Activated effector memory CD4-positive, alpha-beta T cell treated with anti-CD3 and anti-CD28 coated beads, Interleukin-2, amount 50 U/mL, for 16 hours (primary cell): ENCODE measurements around the gene BTNL2.
A peak's percentile ranks its signal among the peaks of the same experiment; 100 is the strongest.
"Not testable (repeated sequence)": the region's sequence is repeated elsewhere in the genome, so short reads cannot be mapped to it uniquely, and the experiment has no call there.

ENCODE experiments used
- DNase-seq: peaks from one replicate; pipeline ENCODE4 v3.0.0-alpha.2; 2020

The BTNL2 gene

GRCh38 chr6:32406857-32407256 lies at the start of gene BTNL2:
BTNL2 (minus strand) TSS chr6:32407181; CDS start chr6:32407123, 58 bp downstream.
- no peak for DNase-seq

GRCh38 chr6:32449088-32449736 lies 42.2 kb upstream of the BTNL2 start:
- DNase-seq = no peak

- DNase-seq = no peak
Measured at GRCh38 chr6:32447932-32448331, 41.0 kb upstream of the BTNL2 start.

GRCh38 chr6:32445321-32445854 lies 38.4 kb upstream of the BTNL2 start:
- DNase-seq = no peak

GRCh38 chr6:32444433-32444832 lies 37.5 kb upstream of the BTNL2 start:
- DNase-seq = no peak

GRCh38 chr6:32442977-32443552 lies 36.1 kb upstream of the BTNL2 start:
- no peak for DNase-seq

- no peak for DNase-seq
Measured at GRCh38 chr6:32442243-32442667, 35.3 kb upstream of the BTNL2 start.

GRCh38 chr6:32439602-32440214 lies 32.7 kb upstream of the BTNL2 start, which contains the start of gene HLA-DRA:
HLA-DRA (plus strand) TSS chr6:32439887; CDS start chr6:32439951, 64 bp downstream.
- no peak for DNase-seq

GRCh38 chr6:32439139-32439538 lies 32.2 kb upstream of the BTNL2 start:
- DNase-seq = no peak

- DNase-seq = no peak
Measured at GRCh38 chr6:32436995-32437836, 30.2 kb upstream of the BTNL2 start.

- DNase-seq = no peak
Measured at GRCh38 chr6:32436186-32436585, 29.2 kb upstream of the BTNL2 start.

GRCh38 chr6:32433950-32434349 lies 27.0 kb upstream of the BTNL2 start:
- DNase-seq = not testable (repeated sequence)

- DNase-seq = no peak
Measured at GRCh38 chr6:32432050-32432450, 25.1 kb upstream of the BTNL2 start.

- no peak for DNase-seq
Measured at GRCh38 chr6:32431142-32431541, 24.2 kb upstream of the BTNL2 start.

GRCh38 chr6:32430179-32430578 lies 23.2 kb upstream of the BTNL2 start:
- DNase-seq = no peak

- DNase-seq = no peak
Measured at GRCh38 chr6:32427934-32428474, 21.0 kb upstream of the BTNL2 start.

- no peak for DNase-seq
Measured at GRCh38 chr6:32427218-32427617, 20.2 kb upstream of the BTNL2 start.

- DNase-seq = no peak
Measured at GRCh38 chr6:32426338-32426737, 19.4 kb upstream of the BTNL2 start.

- DNase-seq = no peak
Measured at GRCh38 chr6:32424589-32425300, 17.8 kb upstream of the BTNL2 start.

GRCh38 chr6:32416036-32416435 lies 9.1 kb upstream of the BTNL2 start:
- no peak for DNase-seq

GRCh38 chr6:32415521-32416019 lies 8.6 kb upstream of the BTNL2 start:
- peak; percentile 91 for DNase-seq
